HCT116 (cell line): ENCODE measurements around the gene MSL1. TPM values are rescaled to one million over a fixed set of nuclear protein-coding genes. Genes with fewer than 3 reads are reported as not detected.

ENCODE experiments used
- ATAC-seq: fragments of 200-7000 bp; cut with Tn5 transposase; 2 replicates; pipeline ENCODE4 v1.9.1; 2020; ENCODE audit warnings: mild to moderate bottlenecking, moderate library complexity
- BruUV-seq: library from RNA; stranded (reverse); fragments of 400-500 nt; replicated peaks from 2 replicates; lab custom pipeline; 2021; lab: Mats Ljungman, UMichigan
- CTCF ChIA-PET: fragments of 300-600 bp; sonication (Branson Sonifier 250); formaldehyde crosslinking; loops from one replicate; lab custom pipeline; 2021; ENCODE audit warnings: antibody characterized with exemption; lab: Charles Lee
- POLR2A ChIA-PET: fragments of 300-600, 350-600 bp; sonication (Branson Sonifier 250); formaldehyde crosslinking; loops from one replicate; lab custom pipeline; 2021; ENCODE audit warnings: antibody characterized with exemption; lab: Charles Lee
- RAD21 ChIA-PET, 2 experiments: fragments of 300-600 bp; sonication (Branson Sonifier 250); formaldehyde crosslinking; loops; one replicate each; lab custom pipeline; 2023; ENCODE audit warnings: low total read pairs in 2 of 2; ENCODE audit not compliant: uncharacterized antibody in 2 of 2, unreplicated experiment in 2 of 2, low non-redundant PET in 1 of 2; lab: Charles Lee
- DNase-seq: peaks from one replicate; pipeline ENCODE4 v3.0.0-alpha.2; 2010; ENCODE audit warnings: low read depth, low spot score
- H2AFZ ChIP-seq: fragments of 200-600 bp; shearing (Covaris generic), sonication (generic); 2 replicates; pipeline ENCODE4 v1.6.1; 2017; ENCODE audit warnings: low read depth, mixed run types, mixed read lengths, antibody characterized with exemption, low read length; ENCODE audit not compliant: poor library complexity, severe bottlenecking
- H3K27ac ChIP-seq: 2 replicates; pipeline ENCODE4 v1.5.1; 2012; ENCODE audit warnings: low read depth, low read length
- H3K27me3 ChIP-seq: fragments of 200-600 bp; sonication (generic); 2 replicates; pipeline ENCODE4 v1.6.1; 2016; ENCODE audit warnings: mixed run types, low read length, mixed read lengths; ENCODE audit not compliant: insufficient read depth
- H3K36me3 ChIP-seq, 2 experiments: fragments of 200-500 bp in 1 of 2; fragments of 200-600 bp in 1 of 2; sonication (Bioruptor generic) in 1 of 2; sonication (generic) in 1 of 2; 2 replicates each; pipeline versions ENCODE4 v1.5.1 to v1.6.1; 2014 to 2016; ENCODE audit warnings: low read length in 2 of 2, inconsistent platforms in 1 of 2, mixed read lengths in 1 of 2, mixed run types in 1 of 2; ENCODE audit not compliant: insufficient read depth in 2 of 2, control insufficient read depth in 1 of 2
- H3K4me1 ChIP-seq, 2 experiments: fragments of 200-600 bp in 1 of 2; sonication (generic) in 1 of 2; 2 replicates each; pipeline versions ENCODE4 v1.5.1 to v1.6.1; 2012 to 2017; ENCODE audit warnings: low read length in 2 of 2, inconsistent platforms in 1 of 2, mild to moderate bottlenecking in 1 of 2, mixed read lengths in 1 of 2, mixed run types in 1 of 2, moderate library complexity in 1 of 2; ENCODE audit not compliant: insufficient read depth in 2 of 2, control insufficient read depth in 1 of 2
- H3K4me2 ChIP-seq: fragments of 200-600 bp; sonication (generic); 2 replicates; pipeline ENCODE4 v1.6.1; 2017; ENCODE audit warnings: mixed run types, low read length, mixed read lengths
- H3K4me3 ChIP-seq, 2 experiments: fragments of 200-600 bp in 1 of 2; sonication (generic) in 1 of 2; replicated peaks in 1 of 2; 2 replicates each; pipeline ENCODE4 v1.5.1; 2011 to 2016; ENCODE audit warnings: low read length in 2 of 2, control low read depth in 1 of 2, low read depth in 1 of 2, mild to moderate bottlenecking in 1 of 2, mixed read lengths in 1 of 2, mixed run types in 1 of 2
- H3K79me2 ChIP-seq: fragments of 200-600 bp; sonication (generic); 2 replicates; pipeline ENCODE4 v1.6.1; 2017; ENCODE audit warnings: mild to moderate bottlenecking, mixed run types, low read length, moderate library complexity, mixed read lengths; ENCODE audit not compliant: insufficient read depth
- H3K9ac ChIP-seq: fragments of 200-600 bp; sonication (generic); 2 replicates; pipeline ENCODE4 v1.6.1; 2016; ENCODE audit warnings: low read length, mixed read lengths
- H3K9me2 ChIP-seq: fragments of 200-600 bp; sonication (generic), shearing (Covaris generic); 2 replicates; pipeline ENCODE4 v1.6.1; 2017; ENCODE audit warnings: mixed run types, mild to moderate bottlenecking, moderate library complexity; ENCODE audit not compliant: insufficient read depth
- H3K9me3 ChIP-seq, 2 experiments: fragments of 200-500 bp in 1 of 2; fragments of 200-600 bp in 1 of 2; sonication (Bioruptor generic) in 1 of 2; sonication (generic) in 1 of 2; 2 replicates each; pipeline ENCODE4 v1.6.1; 2014 to 2017; ENCODE audit warnings: low read length in 2 of 2, mixed read lengths in 2 of 2, inconsistent platforms in 1 of 2, low read depth in 1 of 2, mild to moderate bottlenecking in 1 of 2, mixed run types in 1 of 2, moderate library complexity in 1 of 2; ENCODE audit not compliant: control insufficient read depth in 1 of 2, insufficient read depth in 1 of 2
- H4K20me1 ChIP-seq: fragments of 200-600 bp; sonication (generic), shearing (Covaris generic); 2 replicates; pipeline ENCODE4 v1.6.1; 2017; ENCODE audit warnings: mixed run types, mild to moderate bottlenecking, moderate library complexity; ENCODE audit not compliant: insufficient read depth
- CBX3 ChIP-seq: IDR thresholded peaks from 2 replicates; pipeline ENCODE4 v1.6.1; 2012; ENCODE audit warnings: low read depth
- CEBPB ChIP-seq: IDR thresholded peaks from 2 replicates; pipeline ENCODE4 v1.6.1; 2012; ENCODE audit warnings: low read depth
- CTCF ChIP-seq, 3 experiments: fragments of 200-600 bp in 1 of 3; sonication (generic) in 1 of 3; IDR thresholded peaks in 2 of 3; conservative IDR thresholded peaks in 1 of 3; 2 replicates each; pipeline ENCODE4 v1.5.1; 2012 to 2017; ENCODE audit warnings: low read depth in 2 of 3, low read length in 2 of 3, antibody characterized with exemption in 1 of 3, borderline replicate concordance in 1 of 3, control low read depth in 1 of 3, mild to moderate bottlenecking in 1 of 3, mixed read lengths in 1 of 3, mixed run types in 1 of 3, moderate library complexity in 1 of 3; ENCODE audit not compliant: insufficient read depth in 1 of 3
- ELF1 ChIP-seq: IDR thresholded peaks from 2 replicates; pipeline ENCODE4 v1.6.1; 2012; ENCODE audit warnings: low read depth, borderline replicate concordance
- EZH2 ChIP-seq: fragments of 200-600 bp; sonication (generic); IDR thresholded peaks from 2 replicates; pipeline ENCODE4 v1.6.1; 2017; ENCODE audit warnings: antibody characterized with exemption, mixed run types
- FOSL1 ChIP-seq: IDR thresholded peaks from 2 replicates; pipeline ENCODE4 v1.6.1; 2012; ENCODE audit warnings: low read depth
- JUND ChIP-seq: IDR thresholded peaks from 2 replicates; pipeline ENCODE4 v1.6.1; 2012
- MAX ChIP-seq: IDR thresholded peaks from 2 replicates; pipeline ENCODE4 v1.6.1; 2012
- POLR2A ChIP-seq: IDR thresholded peaks from 2 replicates; pipeline ENCODE4 v1.7.0; 2011; ENCODE audit warnings: borderline replicate concordance; ENCODE audit not compliant: insufficient read depth, insufficient read length; ENCODE audit errors: extremely low read depth
- POLR2AphosphoS5 ChIP-seq: IDR thresholded peaks from 2 replicates; pipeline ENCODE4 v1.6.1; 2011; ENCODE audit warnings: mild to moderate bottlenecking, low read depth, low read length, moderate library complexity
- RAD21 ChIP-seq: IDR thresholded peaks from 2 replicates; pipeline ENCODE4 v1.6.1; 2012; ENCODE audit warnings: low read depth, mild to moderate bottlenecking
- SIN3A ChIP-seq: IDR thresholded peaks from 2 replicates; pipeline ENCODE4 v1.6.1; 2012; ENCODE audit warnings: low read depth
- SP1 ChIP-seq: IDR thresholded peaks from 2 replicates; pipeline ENCODE4 v1.6.1; 2012; ENCODE audit warnings: low read depth
- SRF ChIP-seq: IDR thresholded peaks from 2 replicates; pipeline ENCODE4 v1.6.1; 2012; ENCODE audit warnings: low read depth
- TCF7L2 ChIP-seq: IDR thresholded peaks from 2 replicates; pipeline ENCODE4 v1.7.0; 2011; ENCODE audit warnings: borderline replicate concordance, inconsistent platforms; ENCODE audit not compliant: insufficient read depth, insufficient read length; ENCODE audit errors: extremely low read depth
- YY1 ChIP-seq: IDR thresholded peaks from 2 replicates; pipeline ENCODE4 v1.6.1; 2011; ENCODE audit warnings: low read length, low read depth, moderate library complexity, mild to moderate bottlenecking; ENCODE audit not compliant: insufficient replicate concordance; ENCODE audit errors: extremely low read depth
- ZBTB33 ChIP-seq: IDR thresholded peaks from 2 replicates; pipeline ENCODE4 v1.6.1; 2011; ENCODE audit warnings: mild to moderate bottlenecking, low read length, moderate library complexity; ENCODE audit not compliant: insufficient replicate concordance; ENCODE audit errors: extremely low read depth
- ZFX ChIP-seq: fragments of 450-650 bp; IDR thresholded peaks from 2 replicates; pipeline ENCODE4 v1.6.1; 2017
- intact Hi-C: fragments of 100-400 bp; cut with micrococcal nuclease; formaldehyde crosslinking; loops from 2 replicates; pipeline ENCODE4 v1.10.0; 2022
- total RNA-seq: library from RNA; stranded (reverse); gene quantifications from one replicate; pipeline ENCODE4 v1.2.1, GENCODE V29; 2021; ENCODE audit not compliant: unreplicated experiment
- TF ChIP-seq, protein P1 (sequence below): IDR thresholded peaks from 2 replicates; pipeline ENCODE4 v1.6.1; 2012
- TF ChIP-seq, protein P2 (sequence below): IDR thresholded peaks from 2 replicates; pipeline ENCODE4 v1.6.1; 2012; ENCODE audit warnings: low read depth

The MSL1 gene
- total RNA-seq, 1 experiment from 2014 or later: 67.2 TPM

DNA sequence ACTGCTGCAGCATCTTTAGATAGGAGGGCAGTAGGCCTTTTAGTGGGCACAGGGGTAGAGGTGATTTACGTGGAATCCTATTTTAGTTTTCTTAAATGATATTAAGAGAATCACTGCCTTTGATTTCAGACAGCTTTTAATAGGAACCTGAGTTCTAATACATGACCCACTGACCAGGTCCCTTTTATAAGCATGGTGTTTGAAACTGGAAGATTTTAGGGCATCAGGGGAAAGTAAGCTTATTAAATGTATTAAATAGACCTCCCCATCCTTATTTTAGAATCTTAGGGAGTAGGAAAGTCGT lies 2.0 kb downstream of the MSL1 start:
- Histone ChIP-seq H4K20me1 (no peaks in the 10 kb centered on the region), H3K9ac (peak overlapping the region; percentile 93), H3K9me3 (no peaks in the 10 kb centered on the region), H3K4me2 (peak overlapping the region; percentile 86), H3K4me3 (peak overlapping the region; percentile 70 to 86), H3K79me2 (peaks cover 62% of the 10 kb centered on the region), H3K4me1 (peaks cover 7 to 27% of the 10 kb centered on the region in 2 experiments; a peak in 3 of 4 replicates), H3K27me3 (no peaks in the 10 kb centered on the region), H3K9me2 (no peaks in the 10 kb centered on the region), H3K27ac (peak overlapping the region; percentile 97), H3K36me3 (peaks cover 15 to 21% of the 10 kb centered on the region in 2 experiments), H2AFZ (no peak overlapping the region)
- BruUV-seq: TSS peak; percentile 76
- ChIA-PET POLR2A (interaction anchor here (0.7 to 2.6 kb wide), 5 partner anchors 10 to 25 kb away, joined by 3 to 16 read pairs (median 9); partner anchors contain the start of genes CASC3 and NR1D1), CTCF (interaction anchor here (1.0 to 1.9 kb wide), 2 partner anchors 9 to 11 kb away, joined by 3 to 16 read pairs; no protein-coding TSS in a partner anchor), RAD21 (interaction anchor here in 1 of 2 experiments (1.4 kb wide), 1 partner anchor 12 kb away, joined by 3 read pairs; no protein-coding TSS in a partner anchor)
- ATAC-seq (no peak), DNase-seq (no peak)
- intact Hi-C loops: no loop called here
- TF ChIP-seq SP1: no peak
- TF ChIP-seq TCF7L2: no peak
- TF ChIP-seq FOSL1: no peak
- TF ChIP-seq SIN3A: no peak
- TF ChIP-seq POLR2AphosphoS5: no peak
- TF ChIP-seq CTCF (IDR thresholded peaks at IDR 0.05 in 2 of 3, conservative IDR thresholded peaks at IDR 0.05 in 1 of 3; ENCODE audit: borderline replicate concordance in 1 of 3, insufficient read depth in 1 of 3, low read depth in 2 of 3, low read length in 2 of 3): no peak
- TF ChIP-seq RAD21: no peak
- TF ChIP-seq CBX3: no peak
- no peak for TF ChIP-seq YY1
- no peak for TF ChIP-seq EZH2
- no peak for TF ChIP-seq ELF1
- TF ChIP-seq ZFX: no peak
- no peak for TF ChIP-seq SRF
- no peak for TF ChIP-seq POLR2A
- no peak for TF ChIP-seq ZBTB33
- TF ChIP-seq CEBPB: no peak
- TF ChIP-seq, protein P1, sequence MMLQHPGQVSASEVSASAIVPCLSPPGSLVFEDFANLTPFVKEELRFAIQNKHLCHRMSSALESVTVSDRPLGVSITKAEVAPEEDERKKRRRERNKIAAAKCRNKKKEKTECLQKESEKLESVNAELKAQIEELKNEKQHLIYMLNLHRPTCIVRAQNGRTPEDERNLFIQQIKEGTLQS: no peak
- no peak for TF ChIP-seq JUND
- TF ChIP-seq MAX: no peak
- TF ChIP-seq, protein P2, sequence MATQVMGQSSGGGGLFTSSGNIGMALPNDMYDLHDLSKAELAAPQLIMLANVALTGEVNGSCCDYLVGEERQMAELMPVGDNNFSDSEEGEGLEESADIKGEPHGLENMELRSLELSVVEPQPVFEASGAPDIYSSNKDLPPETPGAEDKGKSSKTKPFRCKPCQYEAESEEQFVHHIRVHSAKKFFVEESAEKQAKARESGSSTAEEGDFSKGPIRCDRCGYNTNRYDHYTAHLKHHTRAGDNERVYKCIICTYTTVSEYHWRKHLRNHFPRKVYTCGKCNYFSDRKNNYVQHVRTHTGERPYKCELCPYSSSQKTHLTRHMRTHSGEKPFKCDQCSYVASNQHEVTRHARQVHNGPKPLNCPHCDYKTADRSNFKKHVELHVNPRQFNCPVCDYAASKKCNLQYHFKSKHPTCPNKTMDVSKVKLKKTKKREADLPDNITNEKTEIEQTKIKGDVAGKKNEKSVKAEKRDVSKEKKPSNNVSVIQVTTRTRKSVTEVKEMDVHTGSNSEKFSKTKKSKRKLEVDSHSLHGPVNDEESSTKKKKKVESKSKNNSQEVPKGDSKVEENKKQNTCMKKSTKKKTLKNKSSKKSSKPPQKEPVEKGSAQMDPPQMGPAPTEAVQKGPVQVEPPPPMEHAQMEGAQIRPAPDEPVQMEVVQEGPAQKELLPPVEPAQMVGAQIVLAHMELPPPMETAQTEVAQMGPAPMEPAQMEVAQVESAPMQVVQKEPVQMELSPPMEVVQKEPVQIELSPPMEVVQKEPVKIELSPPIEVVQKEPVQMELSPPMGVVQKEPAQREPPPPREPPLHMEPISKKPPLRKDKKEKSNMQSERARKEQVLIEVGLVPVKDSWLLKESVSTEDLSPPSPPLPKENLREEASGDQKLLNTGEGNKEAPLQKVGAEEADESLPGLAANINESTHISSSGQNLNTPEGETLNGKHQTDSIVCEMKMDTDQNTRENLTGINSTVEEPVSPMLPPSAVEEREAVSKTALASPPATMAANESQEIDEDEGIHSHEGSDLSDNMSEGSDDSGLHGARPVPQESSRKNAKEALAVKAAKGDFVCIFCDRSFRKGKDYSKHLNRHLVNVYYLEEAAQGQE: no peak
